Measurements from ENCODE around the gene DLEU7.

GRCh38 chr13:50844084-50844875, 788 bp upstream of the DLEU7 start:
- TF ChIP-seq CTCF (conservative IDR thresholded peaks at IDR 0.05; ENCODE audit: low read length) (no peak), EZH2phosphoT487 (IDR thresholded peaks at IDR 0.05; ENCODE audit: borderline replicate concordance) (no peak)
